Nucleus accumbens (tissue), 56 donors: ENCODE data around the gene CNDP1.

ENCODE experiments used
- DNase-seq, 56 donors: peaks; one replicate each; lab custom pipeline; 2025; lab: John Stamatoyannopoulos, UW

Gene CNDP1

DNA sequence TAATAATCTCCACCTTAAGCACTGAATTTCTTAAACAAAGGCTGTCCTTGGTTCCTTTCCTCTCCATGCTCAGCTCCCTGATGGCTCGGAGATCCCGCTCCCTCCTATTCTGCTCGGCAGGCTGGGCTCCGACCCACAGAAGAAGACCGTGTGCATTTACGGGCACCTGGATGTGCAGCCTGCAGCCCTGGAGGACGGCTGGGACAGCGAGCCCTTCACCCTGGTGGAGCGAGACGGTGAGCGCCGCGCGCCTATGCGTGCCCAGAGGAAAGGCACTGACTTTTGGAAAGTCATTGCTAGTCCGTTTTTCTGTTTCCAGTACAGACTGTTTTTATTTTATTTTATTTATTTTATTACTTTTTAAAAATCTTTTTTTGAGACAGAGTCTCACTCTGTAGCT is 28.5 kb upstream of the CNDP1 start:
- no peak for DNase-seq

DNA sequence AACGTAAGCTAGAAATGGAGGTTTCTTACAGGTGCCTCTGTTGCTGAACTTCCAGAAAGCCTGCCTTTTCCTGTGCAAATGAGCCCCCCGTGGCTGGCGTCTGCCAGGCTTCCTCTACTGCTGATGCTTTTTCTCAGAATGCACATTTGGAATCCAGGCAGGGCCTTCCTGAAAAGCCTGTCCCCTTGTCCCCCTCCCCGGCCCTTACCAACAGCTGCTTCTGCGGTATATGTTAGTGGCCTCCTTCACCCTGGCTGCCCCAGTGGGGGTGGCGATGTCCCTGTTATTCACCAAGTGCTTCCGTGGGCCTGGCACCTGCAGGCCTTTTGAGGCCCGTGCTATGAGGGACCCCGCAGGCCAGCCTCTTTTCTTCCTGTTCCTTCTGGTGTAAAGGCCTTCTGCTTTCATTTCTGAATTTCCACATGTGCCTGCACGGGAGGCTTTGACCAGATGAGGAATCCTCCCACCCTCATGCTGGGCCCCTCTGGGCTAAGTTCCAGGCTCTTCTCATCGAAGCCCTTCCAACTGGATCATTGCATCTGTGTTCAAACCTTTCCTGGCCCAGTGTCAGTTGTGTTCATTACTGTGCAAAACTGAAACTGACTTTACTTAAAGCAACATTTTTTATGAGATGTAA is 27.7 kb upstream of the CNDP1 start:
- DNase-seq = no peak

DNA sequence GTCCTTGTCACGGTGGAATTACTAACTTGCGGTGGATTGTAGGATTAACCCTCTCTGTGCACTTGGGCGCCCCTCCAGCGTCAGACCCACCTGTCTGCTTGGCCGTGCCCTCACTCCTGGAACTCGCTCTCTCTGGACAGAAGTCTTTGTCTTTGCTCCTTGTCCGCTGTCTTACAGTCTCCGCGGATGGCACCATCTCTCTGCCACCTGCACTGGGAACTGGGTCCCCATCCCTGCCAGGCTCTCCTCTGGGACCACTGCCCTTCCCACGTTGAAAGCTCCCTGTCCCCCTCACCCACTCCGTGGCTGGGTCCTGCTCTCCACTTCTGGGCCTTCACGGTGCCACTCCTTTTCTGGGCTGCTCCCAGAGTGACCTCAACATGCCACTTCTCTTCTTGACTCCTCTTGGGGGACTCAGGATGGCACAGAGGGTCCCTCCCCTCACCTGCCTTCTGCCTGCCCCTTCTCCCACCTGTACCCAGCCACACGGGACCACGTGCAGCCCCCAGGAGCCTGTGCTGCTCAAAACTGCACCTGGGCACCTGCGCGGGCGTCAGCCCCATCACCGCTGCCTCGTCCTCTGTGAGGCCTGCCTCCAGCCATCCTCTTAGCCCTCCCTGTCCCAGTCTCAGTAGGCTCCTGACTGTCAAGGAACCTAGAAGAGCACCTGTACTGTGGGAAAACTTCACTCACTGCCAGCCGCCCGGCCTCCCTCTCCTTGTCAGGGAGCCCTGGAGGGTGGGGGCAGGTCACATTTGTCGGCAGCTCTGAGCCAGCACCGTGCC is 27.0 kb upstream of the CNDP1 start:
- no peak for DNase-seq

DNA sequence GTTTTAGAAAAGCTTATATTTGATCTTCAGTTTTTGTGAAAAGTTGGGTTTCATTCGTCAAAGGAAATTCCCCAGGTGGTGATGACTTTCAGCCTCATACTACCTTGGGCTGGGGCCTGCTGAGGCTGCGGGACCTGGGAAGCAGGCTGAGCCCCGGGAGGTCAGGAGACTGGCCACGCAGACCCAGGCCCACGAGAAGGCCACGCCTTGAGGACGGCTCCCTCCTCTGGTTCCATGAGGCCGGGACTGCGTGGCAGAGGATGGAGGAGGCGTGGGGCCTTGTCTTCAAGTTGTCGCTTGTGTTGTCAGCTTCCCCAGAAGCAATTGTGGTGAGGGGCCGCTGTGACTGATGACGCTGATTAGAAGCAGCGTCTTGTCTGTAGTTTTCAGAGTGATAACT is 26.4 kb upstream of the CNDP1 start:
- DNase-seq = no peak

DNA sequence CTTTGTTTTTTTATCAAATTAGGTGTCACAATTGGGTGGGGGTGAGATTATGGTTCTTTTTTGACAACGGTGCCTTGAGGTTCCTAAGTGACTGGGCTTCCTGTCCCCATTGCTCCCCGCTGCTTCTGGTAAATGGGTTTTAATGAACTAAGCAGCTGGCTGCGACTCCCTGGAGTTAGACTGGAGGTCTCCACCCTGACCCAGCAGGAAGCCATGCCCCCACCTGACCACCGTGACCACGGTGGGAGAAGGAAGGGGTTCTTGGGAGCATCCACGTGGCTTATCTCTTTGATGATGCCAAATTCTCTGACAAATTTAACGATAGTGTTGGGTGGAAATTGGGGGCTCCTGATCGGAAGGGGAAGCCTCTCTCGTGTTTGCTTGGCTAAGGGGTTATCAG is 25.9 kb upstream of the CNDP1 start:
- DNase-seq = no peak

DNA sequence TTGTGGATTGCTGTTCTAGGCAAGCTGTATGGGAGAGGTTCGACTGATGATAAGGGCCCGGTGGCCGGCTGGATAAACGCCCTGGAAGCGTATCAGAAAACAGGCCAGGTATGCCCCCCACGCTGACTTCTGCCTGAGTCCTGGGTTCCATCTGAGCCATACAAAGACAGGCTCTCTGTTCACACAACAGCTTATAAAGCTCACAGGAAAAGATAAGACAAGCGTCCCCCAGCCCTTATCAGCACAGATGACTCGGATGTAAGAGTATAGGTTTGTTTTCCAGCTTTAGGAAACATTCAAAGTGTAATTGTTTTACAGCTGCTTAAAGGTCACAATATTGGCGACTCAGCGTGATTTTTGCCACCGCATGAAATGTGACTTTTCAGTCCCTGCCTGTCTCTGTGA is 25.5 kb upstream of the CNDP1 start:
- DNase-seq = no peak

DNA sequence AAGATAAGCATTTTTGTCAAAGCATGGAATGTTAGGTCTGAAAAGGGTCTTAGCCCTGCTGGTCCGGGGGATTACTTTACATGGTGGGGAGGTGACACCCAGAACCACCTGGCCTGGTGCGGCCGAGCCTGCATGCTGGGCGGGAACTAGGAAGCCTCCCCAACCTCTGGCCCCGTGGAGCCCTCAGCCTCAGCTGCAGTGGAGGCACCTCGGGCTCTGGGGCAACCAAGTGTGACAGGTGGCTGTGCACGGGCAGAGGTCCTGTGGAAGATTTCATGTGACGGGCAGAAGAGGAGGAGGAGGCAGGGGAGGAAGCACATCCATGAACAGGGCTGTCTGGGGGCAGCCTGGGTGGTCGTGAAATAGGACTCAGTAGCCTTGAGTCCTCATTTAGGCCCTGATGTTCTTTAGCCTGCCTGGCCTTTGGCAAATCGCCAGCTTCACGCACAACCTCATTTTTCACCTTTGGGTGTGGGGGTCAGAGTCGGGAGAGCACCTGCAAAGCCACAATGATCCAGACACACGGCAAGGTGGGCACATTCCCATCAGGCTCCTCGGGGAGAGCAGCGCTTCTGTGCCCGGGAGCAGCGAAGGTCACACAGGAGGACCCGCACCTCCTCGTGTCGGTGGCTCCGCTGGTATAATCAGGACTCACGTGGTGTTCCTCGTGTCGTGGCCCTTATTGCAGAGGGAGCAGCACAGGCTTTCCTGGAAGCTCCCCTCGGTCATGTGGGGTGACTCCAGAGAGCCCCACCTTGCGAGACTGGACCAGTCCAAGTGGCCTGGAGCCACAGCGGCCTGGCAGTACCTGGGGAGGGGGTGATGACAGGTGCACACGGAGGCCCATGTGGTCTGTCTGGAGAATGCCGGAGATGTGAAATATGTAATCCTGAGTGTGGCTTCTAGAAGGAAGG is 24.2 kb upstream of the CNDP1 start:
- no peak for DNase-seq

DNA sequence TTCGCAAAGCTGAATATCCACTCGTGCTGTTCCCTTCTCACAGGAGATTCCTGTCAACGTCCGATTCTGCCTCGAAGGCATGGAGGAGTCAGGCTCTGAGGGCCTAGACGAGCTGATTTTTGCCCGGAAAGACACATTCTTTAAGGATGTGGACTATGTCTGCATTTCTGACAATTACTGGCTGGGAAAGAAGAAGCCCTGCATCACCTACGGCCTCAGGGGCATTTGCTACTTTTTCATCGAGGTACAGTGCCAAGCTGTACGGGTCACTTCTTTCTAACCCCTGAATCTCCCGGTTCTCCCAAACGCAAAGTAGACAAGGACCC is 23.6 kb upstream of the CNDP1 start:
- no peak for DNase-seq

DNA sequence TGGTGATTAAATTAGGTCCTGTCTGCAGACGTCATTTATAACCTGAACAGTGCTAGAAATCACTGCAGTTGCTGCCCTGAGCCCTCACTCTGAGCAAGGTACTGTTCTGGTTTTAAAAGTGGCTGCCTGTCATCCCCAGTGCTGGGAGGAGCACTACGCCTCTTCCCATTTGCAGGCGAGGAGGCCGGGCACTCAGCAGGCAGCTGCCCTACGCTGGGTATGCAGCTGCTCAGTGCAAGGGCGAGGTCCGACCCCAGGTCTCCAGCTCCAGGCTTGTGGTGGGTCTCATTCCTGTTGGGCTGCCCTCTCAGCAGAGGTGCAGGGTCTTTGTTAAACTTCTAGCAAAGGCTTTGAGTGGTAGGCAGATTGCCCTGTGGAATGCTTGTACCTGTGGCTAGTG is 22.5 kb upstream of the CNDP1 start:
- peak in 19 of 56 donors; percentile 11 to 72 (median 56) for DNase-seq

DNA sequence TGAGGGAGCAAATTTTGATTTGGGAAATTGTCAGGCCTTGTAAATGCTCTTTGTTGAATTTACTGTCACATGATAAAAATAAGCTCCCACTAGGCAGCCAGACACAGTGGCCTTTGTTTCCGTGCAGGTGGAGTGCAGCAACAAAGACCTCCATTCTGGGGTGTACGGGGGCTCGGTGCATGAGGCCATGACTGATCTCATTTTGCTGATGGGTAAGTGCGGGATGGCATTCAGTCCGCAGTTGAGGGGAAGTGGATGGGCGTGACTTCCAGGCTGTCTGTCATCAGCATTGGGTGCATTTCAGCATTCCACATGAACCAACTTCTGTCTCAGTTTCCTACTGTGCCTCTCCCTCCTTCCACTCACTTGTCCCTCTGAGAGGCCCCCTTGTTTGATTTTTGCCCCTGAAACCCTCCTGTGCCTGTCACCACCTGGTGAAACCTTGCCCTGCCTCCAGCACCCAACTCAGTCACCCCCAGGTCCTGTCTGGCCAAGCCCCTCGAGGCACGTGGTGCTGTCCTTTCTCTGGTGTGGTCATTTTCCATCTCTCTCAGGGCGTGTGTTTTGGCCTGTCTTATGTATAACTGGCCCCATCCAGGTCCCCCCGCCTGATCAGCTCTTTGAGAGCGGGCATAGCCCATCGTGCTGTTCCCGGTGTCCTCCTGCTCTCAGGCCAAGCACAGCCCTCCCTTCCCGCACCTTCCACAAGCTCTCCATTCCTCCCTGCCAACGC is 21.8 kb upstream of the CNDP1 start:
- peak in 54 of 56 donors; percentile 46 to 94 (median 82) for DNase-seq

DNA sequence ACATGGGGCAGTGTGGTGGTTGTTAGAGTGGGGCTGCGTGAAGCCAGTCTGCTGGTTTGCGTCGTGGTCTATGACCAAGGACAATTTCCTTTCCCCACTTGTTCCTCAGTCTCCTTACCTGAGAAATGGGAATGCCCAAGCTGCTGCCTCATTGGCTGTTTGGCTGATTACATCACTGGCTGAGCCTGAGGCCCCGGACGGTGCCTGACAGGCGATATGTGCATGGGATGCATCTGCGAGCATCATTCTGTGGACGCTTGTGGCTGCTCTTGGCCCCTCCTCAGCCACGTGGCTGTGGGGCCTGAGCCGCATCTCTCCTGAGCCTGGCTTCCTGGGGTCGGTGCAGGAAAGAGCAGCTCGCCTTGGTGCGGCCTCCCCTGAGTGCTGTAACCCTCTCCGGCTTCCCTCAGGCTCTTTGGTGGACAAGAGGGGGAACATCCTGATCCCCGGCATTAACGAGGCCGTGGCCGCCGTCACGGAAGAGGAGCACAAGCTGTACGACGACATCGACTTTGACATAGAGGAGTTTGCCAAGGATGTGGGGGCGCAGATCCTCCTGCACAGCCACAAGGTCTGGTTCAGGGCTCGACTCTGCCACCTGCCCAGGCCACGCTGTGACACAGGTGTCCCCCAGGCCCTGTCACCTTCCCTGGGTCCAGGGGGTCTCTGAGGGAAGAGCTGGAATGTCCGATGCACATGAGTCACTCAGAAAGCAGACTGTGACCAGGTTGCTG is 21.0 kb upstream of the CNDP1 start:
- no peak for DNase-seq

DNA sequence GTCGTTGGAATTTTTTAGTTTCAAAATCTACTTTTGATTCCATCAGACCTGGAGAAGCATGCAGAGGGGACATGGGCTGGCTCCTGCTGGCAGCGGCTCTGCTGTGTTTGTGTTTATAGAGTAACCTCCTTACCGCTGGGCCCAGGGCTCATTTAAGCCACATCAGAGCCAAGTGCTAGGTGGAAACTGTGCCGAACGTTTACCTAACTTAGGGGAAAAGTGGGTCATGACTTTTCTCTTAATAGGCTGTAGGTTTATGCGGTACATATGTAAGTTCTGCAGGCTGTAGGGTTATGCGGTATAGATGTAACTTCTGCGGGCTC is 20.5 kb upstream of the CNDP1 start:
- no peak for DNase-seq

DNA sequence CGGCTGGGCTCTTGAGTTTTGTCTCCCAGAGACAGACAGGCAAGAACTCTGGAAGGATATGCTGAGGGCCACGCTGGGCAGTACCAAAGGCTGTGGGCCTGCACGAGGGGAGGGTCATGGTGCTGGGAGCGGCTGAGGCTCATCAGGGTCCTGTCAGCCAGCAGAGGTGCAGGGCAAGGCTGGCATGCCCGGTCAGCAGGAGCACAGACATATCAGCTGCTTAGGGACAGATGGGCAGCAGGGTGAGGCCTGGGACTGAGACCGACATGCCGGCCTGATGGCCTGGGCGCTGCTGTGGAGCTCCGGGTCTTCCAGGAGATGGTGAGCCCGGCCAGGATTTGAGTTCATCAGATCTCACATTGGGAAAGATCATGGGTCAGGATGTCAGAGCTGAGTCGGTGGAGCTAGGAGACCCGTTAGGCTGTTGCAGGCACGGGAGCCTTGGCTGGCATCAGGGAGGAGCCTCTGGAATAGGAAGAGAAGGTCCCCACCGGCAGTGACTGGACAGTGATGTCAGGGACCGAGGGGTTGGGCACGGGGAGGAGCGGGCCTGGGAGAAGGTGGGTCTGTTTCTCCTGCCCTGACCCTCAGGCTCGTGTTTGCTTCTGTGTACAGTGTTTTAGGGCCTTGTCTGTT is 19.3 kb upstream of the CNDP1 start:
- DNase-seq = no peak

DNA sequence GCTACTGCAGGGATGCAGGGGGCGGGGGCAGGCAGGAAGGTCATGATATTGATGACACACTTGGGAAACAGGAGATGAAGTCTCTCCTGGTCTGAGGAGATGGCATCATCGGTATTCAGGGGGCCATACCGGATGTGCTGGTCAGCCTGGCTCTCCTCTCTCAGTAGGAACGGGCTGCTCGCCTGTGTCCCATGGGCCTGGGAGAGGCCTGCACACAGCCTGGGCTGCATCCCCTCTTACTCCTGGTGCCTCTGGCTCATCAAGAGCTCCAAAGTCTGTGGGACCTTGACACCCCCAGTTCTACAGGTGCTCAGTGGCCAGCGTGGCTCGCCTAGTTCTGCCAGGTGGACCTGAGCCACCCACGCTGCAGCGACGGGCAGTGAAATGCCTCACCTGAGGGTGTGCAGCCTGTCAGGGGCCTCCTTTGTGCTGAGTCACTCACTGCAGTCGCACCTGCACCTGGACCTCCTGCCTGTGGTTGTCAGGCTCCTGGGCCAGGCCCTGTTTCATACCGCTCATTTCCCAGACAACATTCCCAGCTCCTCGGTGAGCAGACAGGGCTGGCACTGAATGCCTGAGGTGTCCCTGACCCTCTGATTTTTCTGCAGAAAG is 18.6 kb upstream of the CNDP1 start:
- DNase-seq = no peak

DNA sequence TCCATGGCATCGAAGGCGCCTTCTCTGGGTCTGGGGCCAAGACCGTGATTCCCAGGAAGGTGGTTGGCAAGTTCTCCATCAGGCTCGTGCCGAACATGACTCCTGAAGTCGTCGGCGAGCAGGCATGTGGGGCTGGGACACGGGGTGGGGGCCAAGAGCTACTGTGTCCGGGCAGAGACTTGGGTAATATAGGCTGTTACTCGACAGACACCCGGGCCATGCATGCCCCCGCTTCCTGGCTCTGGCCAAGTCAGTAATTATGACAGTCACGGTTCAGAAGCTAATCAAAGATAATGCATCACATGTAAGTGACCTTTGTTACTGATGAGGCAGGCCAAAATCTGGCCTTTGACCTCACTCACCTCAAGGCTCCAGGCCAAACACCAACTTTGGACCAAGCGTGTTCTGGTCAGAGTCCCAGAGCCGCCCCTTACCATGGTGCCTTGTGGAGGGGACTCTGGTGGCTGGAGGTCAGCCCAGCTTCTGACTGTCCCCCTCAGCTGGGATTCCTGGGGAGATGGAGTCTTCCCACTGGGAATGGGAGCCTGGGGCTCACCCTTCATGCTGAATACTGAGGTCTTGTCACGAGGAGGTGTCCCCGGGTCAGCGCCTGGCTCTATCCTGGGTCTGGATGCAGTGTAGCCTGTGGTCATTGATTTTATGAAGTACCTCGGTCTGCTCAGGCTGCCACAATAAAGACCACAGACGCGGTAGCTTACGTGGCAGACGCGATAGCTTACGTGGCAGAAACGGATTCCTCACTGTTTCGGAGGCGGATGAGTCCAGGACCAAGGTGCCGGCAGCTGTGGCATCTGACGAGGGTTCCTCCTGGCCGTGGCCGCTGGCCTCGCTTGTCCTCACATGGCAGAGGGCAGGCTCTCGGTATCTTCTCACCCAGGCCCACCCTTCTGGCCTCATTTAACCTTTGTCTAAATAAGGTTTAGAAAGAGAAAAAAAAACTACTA is 17.7 kb upstream of the CNDP1 start:
- DNase-seq = no peak

DNA sequence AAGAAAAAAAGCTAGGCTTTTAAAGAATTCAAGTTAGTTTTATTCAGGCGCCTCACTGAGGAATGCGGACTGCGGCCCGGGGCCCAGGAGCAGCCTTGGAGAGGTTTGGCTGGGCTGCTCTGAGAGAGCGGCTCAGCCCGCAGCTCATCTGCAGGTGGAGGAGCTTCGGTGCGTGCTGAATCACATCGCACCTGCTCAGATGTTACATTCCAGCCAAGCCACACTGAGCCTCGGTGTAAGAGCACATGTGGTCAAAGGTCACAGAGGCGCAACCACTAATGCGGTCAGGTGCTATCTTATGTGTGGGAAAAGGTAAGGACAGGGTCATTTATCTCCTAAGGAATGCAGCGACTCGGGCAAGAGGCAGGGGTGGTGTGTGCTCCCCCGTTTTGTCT is 17.1 kb upstream of the CNDP1 start:
- DNase-seq = no peak

DNA sequence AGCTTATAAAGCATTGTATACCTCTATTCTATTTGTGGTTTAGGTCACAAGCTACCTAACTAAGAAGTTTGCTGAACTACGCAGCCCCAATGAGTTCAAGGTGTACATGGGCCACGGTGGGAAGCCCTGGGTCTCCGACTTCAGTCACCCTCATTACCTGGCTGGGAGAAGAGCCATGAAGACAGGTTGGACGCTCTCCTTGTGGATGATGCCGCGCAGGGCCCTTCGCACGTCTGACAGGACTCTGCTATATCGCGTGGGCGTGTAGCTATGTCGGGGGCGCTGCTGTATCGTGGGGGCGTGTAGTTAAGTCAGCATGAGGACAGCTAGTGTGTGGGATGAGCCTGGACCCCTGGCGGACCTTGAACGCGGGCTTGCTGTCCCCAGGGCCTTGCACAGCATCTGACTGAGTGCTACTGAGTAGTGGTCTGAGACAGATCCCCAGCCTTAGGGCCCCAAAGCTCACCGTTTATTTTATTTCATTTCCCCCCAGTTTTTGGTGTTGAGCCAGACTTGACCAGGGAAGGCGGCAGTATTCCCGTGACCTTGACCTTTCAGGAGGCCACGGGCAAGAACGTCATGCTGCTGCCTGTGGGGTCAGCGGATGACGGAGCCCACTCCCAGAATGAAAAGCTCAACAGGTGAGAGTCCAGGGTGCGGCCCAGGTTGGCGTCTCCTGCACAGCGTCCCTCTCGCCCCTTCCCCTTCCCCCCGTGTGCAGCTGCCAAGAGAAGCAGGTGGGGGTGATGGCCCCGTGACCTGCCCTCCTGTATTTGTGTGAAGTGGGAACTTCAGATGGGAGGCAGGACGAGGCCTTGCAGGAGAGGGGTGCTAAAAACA is 15.6 kb upstream of the CNDP1 start:
- DNase-seq = peak in 1 of 56 donors; percentile 20
